Right lobe of liver (tissue), 4 donors: ENCODE results near the gene DDX19B.
"Not testable (repeated sequence)": the region's sequence is repeated elsewhere in the genome, so short reads cannot be mapped to it uniquely, and the experiment has no call there.

Source experiments
- CTCF ChIP-seq, 4 donors: fragments of 200-600 bp in 3 of 4; fragments of 450-650 bp in 1 of 4; IDR thresholded peaks; one replicate each; pipeline versions ENCODE4 v1.5.1 to v1.8.0; 2016 to 2022; ENCODE audit warnings: antibody characterized with exemption in 4 of 4, mild to moderate bottlenecking in 2 of 4
- POLR2A ChIP-seq: fragments of 450-650 bp; IDR thresholded peaks from one replicate; pipeline ENCODE4 v1.6.1; 2017; ENCODE audit warnings: antibody characterized with exemption, mild to moderate bottlenecking
- donor health status: DM: no; HTN: no; CAD: no.
- donor health status: DM: no; HTN: no; CAD: no.
- donor health status: DM: no; HTN: yes; CAD: no.

GRCh38 chr16:70259903-70260302 is 39.1 kb upstream of the DDX19B start:
- TF ChIP-seq CTCF (IDR thresholded peaks at IDR 0.05); POLR2A: not testable (repeated sequence)
